H9 (cell line): ENCODE results near the gene TRMT6. TPM values are rescaled to one million over a fixed set of nuclear protein-coding genes. Genes with fewer than 3 reads are reported as not detected.
A peak's percentile ranks its signal among the peaks of the same experiment; 100 is the strongest.

Source experiments
- DNase-seq: peaks from one replicate; pipeline ENCODE4 v3.0.0-alpha.2; 2017
- H2AFZ ChIP-seq: one replicate; pipeline ENCODE4 v1.6.1; 2013; ENCODE audit warnings: mild to moderate bottlenecking, low read length, control low read depth, moderate library complexity
- H2AK5ac ChIP-seq: 2 replicates; pipeline ENCODE4 v1.6.1; 2013; ENCODE audit warnings: low read length, control low read depth, mixed read lengths; ENCODE audit not compliant: insufficient read length
- H2BK120ac ChIP-seq: one replicate; pipeline ENCODE4 v1.6.1; 2013; ENCODE audit warnings: low read depth, mild to moderate bottlenecking, low read length, control low read depth, inconsistent platforms; ENCODE audit not compliant: poor library complexity, severe bottlenecking
- H2BK12ac ChIP-seq: 2 replicates; pipeline ENCODE4 v1.6.1; 2013; ENCODE audit warnings: low read length, control low read depth, mixed read lengths, low read depth; ENCODE audit not compliant: insufficient read length
- H2BK15ac ChIP-seq: 2 replicates; pipeline ENCODE4 v1.6.1; 2013; ENCODE audit warnings: low read depth, low read length, control low read depth
- H2BK20ac ChIP-seq: one replicate; pipeline ENCODE4 v1.6.1; 2013; ENCODE audit warnings: low read depth, mild to moderate bottlenecking, low read length, control low read depth, inconsistent platforms; ENCODE audit not compliant: poor library complexity, severe bottlenecking
- H2BK5ac ChIP-seq: 2 replicates; pipeline ENCODE4 v1.6.1; 2013; ENCODE audit warnings: low read length, control low read depth, mixed read lengths; ENCODE audit not compliant: insufficient read length
- H3K14ac ChIP-seq: 2 replicates; pipeline ENCODE4 v1.6.1; 2013; ENCODE audit warnings: low read length, control low read depth; ENCODE audit not compliant: insufficient read depth
- H3K18ac ChIP-seq: 2 replicates; pipeline ENCODE4 v1.6.1; 2013; ENCODE audit warnings: low read depth, mild to moderate bottlenecking, mixed read lengths, low read length, control low read depth; ENCODE audit not compliant: insufficient read length
- H3K23ac ChIP-seq: 2 replicates; pipeline ENCODE4 v1.6.1; 2013; ENCODE audit warnings: low read length, control low read depth, mixed read lengths, low read depth; ENCODE audit not compliant: insufficient read length
- H3K23me2 ChIP-seq: 2 replicates; pipeline ENCODE4 v1.6.1; 2013; ENCODE audit warnings: low read depth, mild to moderate bottlenecking, mixed read lengths, low read length, control low read depth; ENCODE audit not compliant: insufficient read length, poor library complexity, severe bottlenecking
- H3K27ac ChIP-seq: 2 replicates; pipeline ENCODE4 v1.5.1; 2013; ENCODE audit warnings: low read length, control low read depth, mixed read lengths, low read depth; ENCODE audit not compliant: insufficient read length
- H3K27me3 ChIP-seq: 2 replicates; pipeline ENCODE4 v1.6.1; 2013; ENCODE audit warnings: low read length, control low read depth, inconsistent platforms; ENCODE audit not compliant: insufficient read depth
- H3K4ac ChIP-seq: 2 replicates; pipeline ENCODE4 v1.6.1; 2013; ENCODE audit warnings: low read depth, mild to moderate bottlenecking, control low read depth, inconsistent platforms, low read length, moderate library complexity
- H3K4me1 ChIP-seq: 2 replicates; pipeline ENCODE4 v1.6.1; 2013; ENCODE audit warnings: low read length, control low read depth, inconsistent platforms; ENCODE audit not compliant: insufficient read depth
- H3K4me2 ChIP-seq: 2 replicates; pipeline ENCODE4 v1.6.1; 2013; ENCODE audit warnings: low read length, control low read depth, mixed read lengths; ENCODE audit not compliant: insufficient read length, insufficient read depth
- H3K56ac ChIP-seq: 2 replicates; pipeline ENCODE4 v1.6.1; 2013; ENCODE audit warnings: low read depth, mild to moderate bottlenecking, mixed read lengths, low read length, control low read depth; ENCODE audit not compliant: insufficient read length
- H3K79me1 ChIP-seq: 2 replicates; pipeline ENCODE4 v1.6.1; 2013; ENCODE audit warnings: low read depth, mild to moderate bottlenecking, moderate library complexity, low read length, control low read depth, inconsistent platforms; ENCODE audit not compliant: insufficient read depth, poor library complexity, severe bottlenecking
- H3K79me2 ChIP-seq: 2 replicates; pipeline ENCODE4 v1.6.1; 2013; ENCODE audit warnings: low read length, control low read depth, inconsistent platforms; ENCODE audit not compliant: insufficient read depth
- H3K9ac ChIP-seq: 2 replicates; pipeline ENCODE4 v1.6.1; 2013; ENCODE audit warnings: low read length, control low read depth, mixed read lengths; ENCODE audit not compliant: insufficient read length; ENCODE audit errors: extremely low read depth
- H3K9me3 ChIP-seq: one replicate; pipeline ENCODE4 v1.6.1; 2013; ENCODE audit warnings: low read depth, low read length, inconsistent platforms; ENCODE audit not compliant: control insufficient read depth
- H3T11ph ChIP-seq: one replicate; pipeline ENCODE4 v1.6.1; 2013; ENCODE audit warnings: mild to moderate bottlenecking, low read length, control low read depth, inconsistent platforms
- H4K20me1 ChIP-seq: one replicate; pipeline ENCODE4 v1.6.1; 2013; ENCODE audit not compliant: control insufficient read depth, insufficient read length, insufficient read depth
- H4K5ac ChIP-seq: 2 replicates; pipeline ENCODE4 v1.6.1; 2013; ENCODE audit warnings: low read depth, mild to moderate bottlenecking, mixed read lengths, low read length, control low read depth; ENCODE audit not compliant: insufficient read length
- H4K8ac ChIP-seq: replicated peaks from 2 replicates; pipeline ENCODE4 v1.6.1; 2013; ENCODE audit warnings: low read length, control low read depth, mixed read lengths, low read depth; ENCODE audit not compliant: insufficient read length
- H4K91ac ChIP-seq: 2 replicates; pipeline ENCODE4 v1.6.1; 2013; ENCODE audit warnings: low read depth, mild to moderate bottlenecking, moderate library complexity, mixed read lengths, low read length, control low read depth; ENCODE audit not compliant: insufficient read length
- H3K27ac Mint-ChIP-seq, 3 experiments: 2 replicates in 2 of 3; 3 replicates in 1 of 3; pipeline ENCODE4 v1.8.0; 2020 to 2021; ENCODE audit warnings: mixed read lengths in 3 of 3, mild to moderate bottlenecking in 1 of 3, moderate library complexity in 1 of 3
- H3K27me3 Mint-ChIP-seq: 2 replicates; pipeline ENCODE4 v1.8.0; 2021; ENCODE audit warnings: low read depth, mild to moderate bottlenecking, moderate library complexity, mixed read lengths
- H3K36me3 Mint-ChIP-seq, 3 experiments: 2 replicates in 2 of 3; 3 replicates in 1 of 3; pipeline ENCODE4 v1.8.0; 2020 to 2021; ENCODE audit warnings: low read depth in 3 of 3, mixed read lengths in 3 of 3; ENCODE audit not compliant: insufficient read depth in 1 of 3
- H3K4me1 Mint-ChIP-seq, 2 experiments: 2 replicates each; pipeline ENCODE4 v1.8.0; 2020; ENCODE audit warnings: mixed read lengths in 2 of 2
- H3K4me3 Mint-ChIP-seq, 2 experiments: 2 replicates in 1 of 2; 3 replicates in 1 of 2; pipeline ENCODE4 v1.8.0; 2020 to 2021; ENCODE audit warnings: mild to moderate bottlenecking in 2 of 2, mixed read lengths in 2 of 2, moderate library complexity in 1 of 2
- H3K9me3 Mint-ChIP-seq, 2 experiments: 2 replicates in 1 of 2; 3 replicates in 1 of 2; pipeline ENCODE4 v1.8.0; 2020; ENCODE audit warnings: mild to moderate bottlenecking in 2 of 2, mixed read lengths in 2 of 2, moderate library complexity in 1 of 2
- WGBS: extraction: QIAGEN DNeasy Blood & Tissue Kit; methylation state at CpG from one replicate; pipeline ENCODE4 v1.1.7; 2013; ENCODE audit warnings: missing lambda C conversion rate, low lambda C conversion rate, mixed read lengths; ENCODE audit not compliant: insufficient read length; ENCODE audit errors: extremely low coverage; 5-methylcytosine and 5-hydroxymethylcytosine counted together
- total RNA-seq: library from RNA; stranded (reverse); gene quantifications from 2 replicates; pipeline ENCODE4 v1.2.1, GENCODE V29; 2021
- TF ChIP-seq, protein P1 (sequence below): fragments of 200-600 bp; sonication (generic); conservative IDR thresholded peaks from 3 replicates; pipeline ENCODE4 v1.8.0; 2021; ENCODE audit warnings: antibody characterized with exemption, mild to moderate bottlenecking

TRMT6 gene
- total RNA-seq, 1 experiment from 2014 or later: 34.4 TPM

GRCh38 chr20:5918856-5919625 is 31.3 kb downstream of the TRMT6 start:
- Histone ChIP-seq H3K4me1 (peaks cover 9% of the 10 kb centered on the region; the same call in 1 of the 2 replicates), H4K5ac (no peak overlapping the region), H3K27ac (no peak overlapping the region), H3K79me1 (no peaks in the 10 kb centered on the region), H2BK15ac (no peak overlapping the region), H4K91ac (no peak overlapping the region), H3K23me2 (no peaks in the 10 kb centered on the region), H2AK5ac (no peak overlapping the region), H2BK20ac (no peak overlapping the region), H4K20me1 (no peaks in the 10 kb centered on the region), H3K4ac (no peak overlapping the region), H2AFZ (no peak overlapping the region), H3K9me3 (no peaks in the 10 kb centered on the region), H3T11ph (no peak overlapping the region), H3K4me2 (no peak overlapping the region), H2BK5ac (no peak overlapping the region), H3K23ac (no peak overlapping the region), H4K8ac (no peak overlapping the region), H3K18ac (peak overlapping the region; percentile 5), H3K9ac (no peak overlapping the region), H3K56ac (no peak overlapping the region), H2BK120ac (no peak overlapping the region), H3K27me3 (no peaks in the 10 kb centered on the region), H2BK12ac (no peak overlapping the region), H3K14ac (no peak overlapping the region), H3K79me2 (no peaks in the 10 kb centered on the region)
- H3K9me3 Mint-ChIP-seq: no peaks in the 10 kb centered on the region
- no CpG with 5 or more reads among the region's 3 CpGs for WGBS
- peak overlapping the region in 1 of 3 experiments; percentile 60; a peak in 3 of 7 replicates for H3K27ac Mint-ChIP-seq
- H3K36me3 Mint-ChIP-seq: no peaks in the 10 kb centered on the region; a peak in 1 of 7 replicates
- no peak for DNase-seq
- TF ChIP-seq, protein P1, sequence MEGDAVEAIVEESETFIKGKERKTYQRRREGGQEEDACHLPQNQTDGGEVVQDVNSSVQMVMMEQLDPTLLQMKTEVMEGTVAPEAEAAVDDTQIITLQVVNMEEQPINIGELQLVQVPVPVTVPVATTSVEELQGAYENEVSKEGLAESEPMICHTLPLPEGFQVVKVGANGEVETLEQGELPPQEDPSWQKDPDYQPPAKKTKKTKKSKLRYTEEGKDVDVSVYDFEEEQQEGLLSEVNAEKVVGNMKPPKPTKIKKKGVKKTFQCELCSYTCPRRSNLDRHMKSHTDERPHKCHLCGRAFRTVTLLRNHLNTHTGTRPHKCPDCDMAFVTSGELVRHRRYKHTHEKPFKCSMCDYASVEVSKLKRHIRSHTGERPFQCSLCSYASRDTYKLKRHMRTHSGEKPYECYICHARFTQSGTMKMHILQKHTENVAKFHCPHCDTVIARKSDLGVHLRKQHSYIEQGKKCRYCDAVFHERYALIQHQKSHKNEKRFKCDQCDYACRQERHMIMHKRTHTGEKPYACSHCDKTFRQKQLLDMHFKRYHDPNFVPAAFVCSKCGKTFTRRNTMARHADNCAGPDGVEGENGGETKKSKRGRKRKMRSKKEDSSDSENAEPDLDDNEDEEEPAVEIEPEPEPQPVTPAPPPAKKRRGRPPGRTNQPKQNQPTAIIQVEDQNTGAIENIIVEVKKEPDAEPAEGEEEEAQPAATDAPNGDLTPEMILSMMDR: no peak
- H3K4me1 Mint-ChIP-seq: peaks cover 21 to 22% of the 10 kb centered on the region in 2 experiments
- peaks cover 9% of the 10 kb centered on the region for H3K27me3 Mint-ChIP-seq
- H3K4me3 Mint-ChIP-seq: no peak overlapping the region
